HuH-7 (cell line): ENCODE data around the gene CCDC178.

ENCODE experiments used
- DNase-seq: peaks from one replicate; pipeline ENCODE4 v3.0.0; 2011; ENCODE audit warnings: low spot score

The CCDC178 gene

DNA sequence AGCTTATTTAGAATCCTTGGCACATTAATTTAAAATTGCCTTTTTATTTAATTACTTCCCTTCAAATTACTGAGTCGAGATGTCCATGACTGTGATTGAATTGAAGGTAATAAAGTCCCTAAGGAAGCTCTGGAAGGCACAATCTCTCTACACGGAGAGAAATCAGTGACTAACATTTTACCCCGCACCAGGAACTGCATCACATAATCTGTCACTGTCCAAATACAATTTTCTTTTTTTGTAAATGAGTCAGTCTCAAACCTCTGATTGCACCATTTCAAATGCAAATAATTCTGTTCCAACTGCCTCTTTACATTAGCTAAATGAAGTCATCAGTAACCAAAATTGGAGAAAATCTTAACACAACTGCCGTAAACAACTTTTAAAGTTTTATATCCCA is 311.9 kb downstream of the CCDC178 start:
- no peak for DNase-seq

DNA sequence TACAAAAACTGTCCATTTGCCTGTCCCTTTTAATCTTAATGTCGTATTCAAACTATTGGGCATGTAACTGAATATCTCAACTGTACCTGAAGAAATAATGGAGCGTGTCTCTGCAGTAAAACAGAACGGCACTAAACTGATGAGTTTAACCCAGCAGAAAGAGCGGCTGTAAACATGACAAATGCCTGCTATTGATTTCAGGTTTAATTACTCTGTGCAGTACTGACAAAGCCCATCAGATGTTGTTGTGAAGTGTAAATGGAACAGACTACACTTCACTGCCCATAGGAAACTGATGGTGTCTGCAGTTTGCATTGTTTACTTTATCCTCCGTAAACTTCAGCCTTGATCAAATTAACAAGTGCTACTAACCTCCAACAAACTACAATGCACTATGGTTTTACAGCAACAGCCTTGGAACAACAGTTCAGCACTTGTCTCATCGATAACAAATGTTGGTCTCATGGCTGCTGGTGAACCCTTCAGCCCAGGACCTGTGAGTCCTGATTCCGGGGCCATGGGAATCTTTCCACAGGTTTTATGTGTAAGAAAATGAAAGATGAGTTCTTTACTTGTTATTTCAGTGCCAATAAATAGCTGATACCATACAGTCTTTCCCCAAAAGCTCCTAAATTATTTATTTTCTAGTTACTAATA is 316.5 kb downstream of the CCDC178 start:
- no peak for DNase-seq

DNA sequence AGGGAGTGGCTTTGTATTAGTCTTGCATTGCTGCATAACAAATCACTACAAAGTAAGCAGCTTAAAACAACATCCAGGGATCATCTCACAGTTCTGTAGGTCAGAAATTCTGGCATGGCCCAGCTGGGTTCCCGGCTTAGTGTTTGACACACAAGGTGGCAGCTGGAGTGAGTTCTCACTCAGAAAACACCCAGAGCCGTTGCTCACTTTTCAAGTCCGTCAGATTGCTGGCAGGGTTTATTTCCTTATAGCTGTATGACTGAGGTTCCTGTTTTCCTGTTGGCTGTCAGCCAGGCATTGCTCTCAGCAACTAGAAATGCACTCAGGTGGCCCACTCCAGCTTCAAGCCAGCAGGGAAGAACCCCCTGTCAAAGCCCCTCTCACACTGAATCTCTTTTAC is 324.1 kb downstream of the CCDC178 start:
- no peak for DNase-seq

DNA sequence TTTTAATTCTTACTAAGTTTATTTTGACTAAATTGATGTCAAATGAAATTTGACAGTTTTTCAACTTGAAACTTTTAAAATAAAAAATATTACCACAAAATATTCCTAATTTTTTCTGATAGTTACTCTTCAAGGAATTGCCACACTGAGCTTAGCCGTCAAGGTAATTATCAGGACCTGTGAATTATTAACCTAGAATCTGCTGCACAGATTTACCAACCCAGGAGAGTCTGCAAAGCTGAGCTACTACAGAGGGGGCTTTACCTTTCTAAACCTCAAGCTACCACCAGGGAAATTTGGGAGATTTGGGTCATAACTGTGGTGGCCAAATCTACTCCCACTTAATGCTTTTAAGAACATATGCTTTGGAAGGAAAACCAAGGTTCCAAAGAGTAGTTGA is 324.6 kb downstream of the CCDC178 start:
- no peak for DNase-seq

DNA sequence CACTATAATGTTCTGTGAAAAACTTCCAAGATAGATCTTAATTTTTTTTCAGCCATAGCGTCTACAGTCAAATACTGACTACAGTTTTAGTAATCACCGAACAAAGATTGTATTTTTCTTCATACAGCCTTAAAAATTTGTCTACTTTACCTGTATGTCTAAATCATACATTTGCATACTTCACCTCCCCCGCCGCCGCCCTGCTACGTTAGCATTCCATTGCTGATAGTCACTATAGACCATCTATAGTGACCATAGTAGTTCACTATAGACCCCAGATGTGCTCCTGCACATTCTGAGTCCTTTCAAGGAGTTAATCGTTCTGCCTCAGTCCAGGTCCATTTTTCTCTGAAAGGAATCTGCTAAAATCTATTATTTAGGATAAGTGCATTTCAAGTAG is 325.0 kb downstream of the CCDC178 start:
- no peak for DNase-seq

DNA sequence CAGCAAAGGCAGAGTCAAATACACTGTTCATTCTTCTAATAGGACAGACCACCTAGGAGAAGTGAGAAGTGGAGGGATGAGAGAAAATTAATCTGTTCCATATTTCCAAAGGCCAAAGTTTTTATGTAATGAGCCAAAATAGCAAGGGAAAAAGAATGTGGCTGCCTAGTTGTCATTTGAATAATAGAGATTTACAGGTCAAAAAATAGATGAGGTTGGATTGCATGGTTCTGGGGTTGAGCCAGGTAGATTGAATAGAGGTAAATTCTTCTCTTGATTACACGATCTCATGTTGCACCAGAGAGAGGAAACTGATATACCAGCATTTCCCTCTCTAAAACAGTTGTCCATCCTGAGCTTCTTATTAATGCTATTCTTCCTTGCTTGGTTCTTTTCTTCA is 325.8 kb downstream of the CCDC178 start:
- no peak for DNase-seq

DNA sequence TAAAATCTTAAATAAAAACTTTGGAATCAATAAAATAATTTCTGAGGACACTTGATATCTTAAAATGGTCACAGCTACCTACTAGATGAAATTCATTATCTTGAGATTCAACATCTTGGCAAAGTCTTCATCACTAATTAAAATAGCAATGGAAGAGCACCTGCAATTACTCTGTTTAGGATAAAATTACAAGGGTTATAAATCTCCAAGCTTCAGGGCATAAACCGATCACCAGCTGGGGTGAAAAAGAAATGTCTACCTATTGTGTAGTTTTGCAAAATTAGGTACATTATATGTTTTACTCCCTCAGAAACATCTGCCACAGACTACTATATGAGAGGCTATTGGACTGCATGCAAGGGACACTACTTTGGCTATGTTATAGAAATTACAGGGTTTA is 327.1 kb downstream of the CCDC178 start:
- DNase-seq: no peak

DNA sequence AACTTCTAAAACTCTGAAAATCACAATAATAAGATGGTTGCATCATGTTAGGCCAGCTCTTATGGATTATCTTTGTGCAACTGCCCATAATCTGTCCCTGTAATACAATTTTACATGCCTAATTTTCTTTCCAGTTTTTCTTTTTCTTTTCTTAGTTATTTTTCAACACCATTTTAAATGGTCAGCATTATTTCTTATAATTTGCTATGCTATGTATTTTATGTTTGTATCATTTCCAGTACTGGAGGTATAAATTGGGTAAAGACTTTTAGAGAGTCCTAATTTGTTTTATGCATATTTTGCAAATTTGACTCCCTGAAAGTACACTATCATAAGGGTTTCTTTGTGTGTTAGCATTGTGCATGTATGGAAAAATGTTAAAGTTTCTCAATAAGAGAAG is 333.0 kb downstream of the CCDC178 start:
- no peak for DNase-seq

DNA sequence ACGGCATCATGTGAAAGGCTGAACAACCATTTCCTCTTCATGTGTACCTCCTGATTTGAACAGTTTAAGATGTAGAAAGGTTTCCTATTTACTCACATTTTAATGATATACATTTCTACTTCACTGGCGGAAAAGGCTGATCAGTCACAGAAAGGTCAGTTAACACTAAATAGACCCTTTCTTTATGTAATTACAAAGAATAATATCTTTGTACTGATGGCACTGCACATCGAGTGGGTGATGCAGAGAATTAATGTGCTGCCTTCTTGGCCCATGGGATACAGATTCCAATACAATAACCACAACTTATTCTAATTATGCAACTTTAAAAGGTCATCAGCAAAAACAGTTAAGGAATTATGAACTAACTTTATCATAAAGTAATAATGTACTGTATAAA is 339.2 kb downstream of the CCDC178 start:
- no peak for DNase-seq

DNA sequence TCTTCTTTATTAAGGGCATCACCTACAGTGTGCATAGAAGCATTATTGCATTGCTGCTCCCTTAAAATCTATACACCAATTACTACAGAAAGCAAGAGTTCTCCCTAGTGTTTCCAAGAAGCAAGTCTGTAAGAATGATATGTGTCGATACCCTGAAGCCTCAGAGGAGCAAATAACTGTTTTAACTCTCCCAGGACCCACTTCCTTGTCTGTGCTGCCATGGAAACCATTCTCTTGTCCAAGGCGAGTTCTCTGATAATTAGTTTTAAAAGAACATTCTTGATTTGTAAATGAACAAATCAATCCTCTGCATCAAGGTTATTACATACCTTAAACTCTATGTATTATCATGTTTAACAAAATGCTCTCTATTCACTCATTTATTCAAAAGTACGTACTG is 340.9 kb downstream of the CCDC178 start:
- no peak for DNase-seq

DNA sequence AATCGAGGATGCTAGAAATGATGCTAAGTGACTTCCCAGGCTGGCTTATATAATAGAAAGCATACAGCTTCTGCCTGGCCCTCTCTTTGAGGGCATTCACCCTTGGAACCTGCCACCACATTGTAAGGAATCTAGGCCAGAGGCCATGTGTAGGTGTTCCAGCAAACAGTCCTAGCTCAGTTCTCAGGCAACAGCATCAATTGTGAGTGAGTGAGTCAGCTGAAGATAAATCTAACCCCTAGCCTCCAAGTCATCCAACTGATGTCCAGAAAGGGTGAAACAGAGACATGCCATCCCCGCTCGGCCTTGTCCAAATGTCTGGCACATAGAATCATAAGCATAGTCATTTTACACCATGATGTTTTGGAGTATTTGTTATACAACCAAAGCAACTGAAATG is 343.4 kb downstream of the CCDC178 start:
- DNase-seq: no peak

DNA sequence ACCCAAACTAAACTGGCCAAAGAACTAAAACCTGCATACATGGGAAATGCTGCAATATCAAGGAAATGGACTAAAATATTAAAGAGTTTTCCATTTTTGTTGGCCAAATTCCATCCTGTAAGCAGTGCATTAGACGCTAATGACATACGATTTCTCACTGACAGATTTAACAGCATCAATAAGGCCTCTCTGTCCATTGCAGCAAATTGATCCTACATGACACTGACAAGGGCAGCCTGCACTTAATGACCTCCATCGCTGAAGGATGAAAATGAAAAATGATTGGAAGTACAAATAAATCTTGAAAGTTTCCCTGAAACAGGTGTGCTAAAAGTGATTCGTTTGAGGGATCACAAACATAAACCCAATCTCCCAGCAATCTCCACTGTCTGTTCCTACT is 350.1 kb downstream of the CCDC178 start:
- DNase-seq: no peak

DNA sequence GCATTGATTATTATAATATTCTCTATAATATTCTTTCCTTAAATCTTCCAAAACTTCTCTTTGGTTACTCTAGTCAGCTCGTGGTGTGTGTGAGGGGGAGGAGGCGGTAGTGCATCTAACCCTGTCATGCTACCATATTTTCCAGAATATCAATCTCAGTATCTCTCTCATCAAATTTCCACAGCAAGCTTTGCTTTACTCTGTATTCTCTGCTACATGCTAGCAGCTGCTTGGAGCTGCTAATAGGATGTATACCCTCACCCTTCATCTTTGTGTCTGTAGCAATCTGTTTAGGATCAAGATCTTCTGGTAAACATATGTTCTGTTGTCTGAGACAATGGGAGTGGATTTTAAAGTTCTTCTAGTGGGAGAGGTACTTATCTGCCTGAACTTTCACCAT is 363.9 kb downstream of the CCDC178 start:
- DNase-seq: no peak

DNA sequence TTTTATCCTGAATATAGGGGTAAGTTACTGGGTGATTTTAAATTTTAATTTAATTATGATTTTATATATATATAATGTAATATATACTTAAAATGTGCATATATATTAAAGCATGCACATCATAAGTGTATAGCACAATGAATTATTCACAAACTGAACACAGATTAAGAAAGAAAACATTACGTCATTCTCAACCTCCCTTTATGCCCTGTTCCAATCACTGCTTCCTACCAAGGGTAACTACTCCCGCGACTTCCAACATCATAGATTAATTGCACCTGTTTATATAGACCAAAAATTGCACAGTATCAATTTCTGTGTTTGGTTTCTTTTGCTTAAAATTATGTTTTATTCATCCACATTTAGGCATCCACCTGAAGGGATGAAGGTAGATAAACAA is 366.4 kb downstream of the CCDC178 start:
- DNase-seq: no peak

DNA sequence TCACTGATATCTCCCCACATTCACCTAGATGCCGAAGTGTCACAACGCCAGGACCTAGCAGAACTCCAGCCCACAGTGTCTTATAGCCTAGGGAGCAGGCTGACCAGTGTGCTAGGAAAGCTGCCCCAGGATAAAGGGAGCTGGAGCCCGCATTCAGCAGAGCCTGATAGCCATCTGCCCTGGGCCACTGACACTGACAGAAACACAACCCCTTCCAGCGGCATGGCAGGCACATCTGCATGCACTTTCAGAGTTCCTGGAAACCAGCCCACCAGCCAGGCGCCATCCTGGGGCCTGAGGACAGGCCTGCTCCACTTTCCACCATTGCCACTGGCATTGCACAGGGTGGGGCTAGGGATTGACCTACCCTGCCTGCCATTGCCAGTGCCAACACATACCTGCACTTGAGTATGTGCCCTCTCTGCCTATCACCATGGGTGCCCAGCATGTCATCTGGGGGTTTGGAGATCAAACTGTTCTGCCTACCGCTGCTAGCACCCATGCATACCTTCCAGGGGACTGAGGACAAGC is 377.6 kb downstream of the CCDC178 start:
- no peak for DNase-seq

DNA sequence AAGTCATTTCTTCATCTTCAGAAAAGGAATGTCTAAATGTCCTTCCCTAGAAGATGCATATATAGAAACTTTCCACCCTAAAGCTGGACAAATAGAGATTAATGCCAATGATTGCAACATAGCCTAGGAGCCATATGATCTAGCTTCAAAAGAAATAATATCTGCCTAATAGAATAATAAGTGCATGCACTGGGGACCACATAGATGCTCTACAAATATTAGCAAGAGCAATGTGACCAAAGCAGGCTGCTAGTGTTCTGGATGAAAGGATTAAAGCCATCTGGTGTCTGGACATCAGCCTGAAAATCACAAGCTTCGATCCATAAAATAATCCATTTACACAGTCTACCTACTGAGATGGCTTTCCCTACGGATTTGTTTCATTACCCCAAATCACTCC is 387.6 kb downstream of the CCDC178 start:
- no peak for DNase-seq

DNA sequence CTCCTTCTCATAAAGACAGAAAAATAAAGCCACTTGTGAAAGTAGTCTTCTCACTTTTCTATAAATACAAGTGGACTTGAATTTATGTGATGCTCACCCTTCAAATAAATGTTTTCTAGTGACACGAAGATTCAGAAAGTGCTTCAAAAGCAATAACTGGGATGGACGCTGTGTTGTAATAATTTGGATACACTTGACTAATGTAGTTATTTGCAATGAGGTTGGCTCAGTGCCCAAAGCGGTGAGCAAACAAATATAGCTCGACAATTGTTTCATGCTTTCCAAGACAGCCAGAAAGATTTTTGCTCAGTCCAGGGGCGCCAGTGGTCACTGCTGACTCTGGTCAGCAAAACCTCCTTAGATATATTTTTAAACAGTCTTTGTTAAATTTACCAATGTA is 389.1 kb downstream of the CCDC178 start:
- DNase-seq: no peak

DNA sequence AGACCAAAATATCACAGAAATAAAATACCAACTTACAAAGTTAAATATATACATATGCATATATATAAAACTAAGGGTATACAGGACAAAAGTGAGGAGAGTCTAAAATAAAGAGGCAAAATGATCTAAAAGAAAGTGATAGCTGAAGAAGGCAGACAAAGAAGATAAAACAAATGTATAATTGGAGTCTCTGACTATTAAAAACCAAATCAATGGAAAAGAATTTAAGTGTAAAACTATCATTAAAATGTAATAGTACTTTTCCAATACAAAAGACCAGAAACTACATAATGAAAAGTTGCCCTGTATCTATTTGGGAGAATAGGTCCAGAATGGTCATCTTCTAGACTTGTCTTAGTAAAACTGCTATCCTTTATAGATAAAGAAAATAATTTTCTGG is 400.3 kb downstream of the CCDC178 start:
- DNase-seq: no peak

DNA sequence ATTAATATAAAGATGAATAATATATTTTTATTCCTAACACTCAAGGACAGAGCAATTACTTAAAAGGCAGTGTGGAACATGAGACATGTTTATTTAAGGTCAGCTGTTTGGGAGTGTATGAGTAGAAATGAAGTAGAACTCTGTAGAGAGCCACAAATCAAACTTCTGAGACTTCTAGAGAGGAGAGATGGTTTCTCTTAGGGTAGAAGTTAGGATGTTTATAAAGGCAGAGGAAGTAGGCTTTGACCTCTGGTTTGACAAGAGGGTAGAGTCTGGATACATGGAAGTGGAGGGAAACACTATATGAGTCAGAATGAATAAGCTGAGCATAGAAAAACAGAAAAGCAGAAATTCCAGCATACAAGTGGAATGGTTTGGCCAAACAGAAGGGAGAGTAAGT is 405.6 kb downstream of the CCDC178 start:
- DNase-seq: no peak

DNA sequence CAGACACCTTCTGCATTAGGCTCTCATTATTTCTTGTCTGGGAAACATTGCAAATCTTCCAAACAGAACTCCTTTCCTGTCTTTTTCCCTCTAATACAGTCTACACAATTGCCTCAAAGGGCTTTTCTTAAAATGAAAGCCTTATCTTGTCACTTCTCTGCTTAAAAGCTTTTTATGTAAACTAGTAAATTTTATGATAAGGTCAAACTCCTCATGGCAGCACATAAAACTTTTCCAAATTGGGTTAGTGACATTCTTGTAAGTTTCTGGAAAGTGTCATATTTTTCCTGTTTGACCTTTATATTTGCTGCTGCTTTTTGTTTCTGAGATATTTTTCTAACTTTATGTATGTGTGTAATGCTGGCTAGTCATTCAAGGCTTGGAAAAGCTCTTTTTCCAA is 406.3 kb downstream of the CCDC178 start:
- DNase-seq: no peak

DNA sequence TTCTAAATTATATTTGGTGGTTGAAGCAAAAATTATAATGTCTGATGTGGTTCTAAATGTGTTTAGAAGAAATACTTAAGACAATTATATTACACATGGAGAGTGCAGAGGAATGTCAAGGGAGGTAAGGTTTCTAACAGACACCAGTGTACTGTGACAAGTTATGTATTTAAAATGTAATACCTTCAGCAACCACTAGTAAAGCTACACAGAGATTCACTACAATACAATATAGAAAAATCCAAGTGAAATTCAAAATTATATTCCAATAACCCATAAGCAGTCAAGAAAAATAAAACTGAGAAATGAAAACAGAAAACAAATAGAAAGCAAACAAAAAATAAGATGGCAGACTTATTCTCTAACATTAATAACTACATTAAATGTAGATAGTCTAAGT is 418.2 kb downstream of the CCDC178 start:
- no peak for DNase-seq

DNA sequence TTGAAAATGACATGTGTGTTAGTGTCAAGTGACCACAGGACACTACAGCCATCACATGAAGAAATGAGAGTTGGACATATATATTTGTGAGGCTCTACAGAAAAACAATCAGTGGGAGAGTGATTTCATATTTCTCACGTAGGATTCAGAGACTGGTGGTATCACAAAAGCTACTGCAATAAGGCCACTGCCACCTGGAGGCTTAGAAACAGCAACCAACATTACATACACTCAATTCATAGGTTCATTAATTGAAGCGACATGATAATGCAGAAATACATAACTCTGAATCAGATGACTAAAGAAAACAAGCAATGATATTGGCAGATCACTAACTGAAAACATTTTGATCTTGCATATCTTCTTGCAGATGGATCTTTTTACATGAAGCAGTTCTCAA is 419.6 kb downstream of the CCDC178 start:
- no peak for DNase-seq

DNA sequence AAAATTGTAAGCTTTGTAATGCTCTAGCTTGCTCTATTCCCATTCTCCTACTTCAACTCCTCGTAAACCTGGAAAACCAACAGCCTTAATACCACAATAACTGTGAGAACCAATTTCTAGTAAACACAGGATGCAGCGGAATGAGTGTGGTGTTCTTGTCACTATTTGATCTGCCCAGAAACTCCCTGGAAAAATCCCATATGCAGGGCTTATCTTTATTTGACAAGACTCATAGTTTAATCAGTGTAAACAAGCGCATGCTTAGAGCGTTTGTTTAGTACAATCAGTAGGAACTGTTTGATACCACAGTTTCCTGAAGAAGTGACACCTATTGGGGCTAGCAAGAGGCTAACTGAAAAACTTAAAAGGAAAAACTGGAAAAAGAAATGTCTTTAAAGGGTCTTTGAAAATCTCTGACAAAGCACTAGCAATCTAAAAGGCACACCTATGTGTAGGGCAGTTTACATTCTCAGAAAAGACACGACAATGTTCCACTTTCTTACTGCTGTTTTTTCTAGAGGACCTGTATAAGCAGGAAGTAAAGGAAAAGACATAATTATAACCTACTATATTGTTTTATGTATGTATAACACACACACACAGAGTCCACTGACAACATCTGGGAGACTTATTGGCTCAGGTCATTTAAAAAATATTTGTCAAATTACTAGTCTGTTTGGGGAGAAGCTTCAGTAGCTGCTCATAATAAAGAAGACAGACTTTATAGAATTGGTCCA is 426.3 kb downstream of the CCDC178 start:
- no peak for DNase-seq

DNA sequence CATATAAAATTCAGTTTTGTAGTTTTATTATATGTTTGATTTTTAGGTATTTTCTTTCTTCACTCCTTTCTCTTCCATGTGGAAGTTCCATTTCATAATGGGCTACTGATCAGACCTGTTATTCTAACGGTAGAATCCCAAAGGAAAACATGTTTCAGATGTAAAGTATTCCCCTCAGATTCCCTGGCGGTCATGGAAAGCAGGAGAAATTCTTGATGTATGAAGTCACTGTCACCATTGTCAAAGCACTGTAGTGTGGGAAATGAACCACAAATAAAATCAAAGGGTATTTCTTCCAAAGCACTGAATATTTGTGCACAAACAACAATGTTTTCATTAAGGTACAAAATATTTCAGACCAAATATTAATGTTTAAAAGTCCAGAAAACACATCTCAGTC is 430.4 kb downstream of the CCDC178 start:
- no peak for DNase-seq
